Measurements from ENCODE around the gene EGFR.

Gene EGFR

DNA sequence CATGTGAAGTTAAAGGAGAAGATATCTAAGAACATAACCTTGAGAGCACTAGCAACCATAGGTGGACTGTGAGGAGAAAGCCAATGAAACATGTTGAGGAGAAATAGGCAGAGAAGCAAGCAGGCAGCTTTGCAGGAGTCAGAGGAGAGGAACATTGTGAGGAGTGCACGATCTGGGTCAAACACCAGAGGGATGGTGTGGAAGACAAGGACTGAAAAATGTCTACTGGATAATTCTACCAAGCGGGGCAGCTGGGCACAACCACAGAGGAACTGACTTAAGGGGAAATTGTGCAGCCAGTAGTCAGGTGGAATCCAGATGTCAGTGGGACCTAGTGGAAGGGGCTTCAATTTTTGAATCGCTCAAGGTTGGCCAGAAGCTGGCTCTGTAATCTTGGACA lies 234.4 kb downstream of the EGFR start:
- no peak overlapping the region for H2AFZ ChIP-seq (ENCODE audit: low read length)
- H3K4me1 ChIP-seq (ENCODE audit: insufficient read depth, low read length, poor library complexity, severe bottlenecking), result no peaks in the 10 kb centered on the region
- no peak overlapping the region for H3K4me2 ChIP-seq (ENCODE audit: low read depth, low read length, poor library complexity, severe bottlenecking)
- H3K9ac ChIP-seq (ENCODE audit: low read depth, low read length, poor library complexity, severe bottlenecking), result no peak overlapping the region
- no peaks in the 10 kb centered on the region for H3K36me3 ChIP-seq (ENCODE audit: insufficient read depth, low read length)
- H3K9me3 ChIP-seq (ENCODE audit: insufficient read depth, low read depth, low read length), result no peaks in the 10 kb centered on the region; the same call in 1 of the 2 replicates
- no peaks in the 10 kb centered on the region for H3F3A ChIP-seq (ENCODE audit: low read depth)
- H3K4me3 ChIP-seq (ENCODE audit: low read length, poor library complexity, severe bottlenecking), result no peak overlapping the region
- TF ChIP-seq, protein P1, sequence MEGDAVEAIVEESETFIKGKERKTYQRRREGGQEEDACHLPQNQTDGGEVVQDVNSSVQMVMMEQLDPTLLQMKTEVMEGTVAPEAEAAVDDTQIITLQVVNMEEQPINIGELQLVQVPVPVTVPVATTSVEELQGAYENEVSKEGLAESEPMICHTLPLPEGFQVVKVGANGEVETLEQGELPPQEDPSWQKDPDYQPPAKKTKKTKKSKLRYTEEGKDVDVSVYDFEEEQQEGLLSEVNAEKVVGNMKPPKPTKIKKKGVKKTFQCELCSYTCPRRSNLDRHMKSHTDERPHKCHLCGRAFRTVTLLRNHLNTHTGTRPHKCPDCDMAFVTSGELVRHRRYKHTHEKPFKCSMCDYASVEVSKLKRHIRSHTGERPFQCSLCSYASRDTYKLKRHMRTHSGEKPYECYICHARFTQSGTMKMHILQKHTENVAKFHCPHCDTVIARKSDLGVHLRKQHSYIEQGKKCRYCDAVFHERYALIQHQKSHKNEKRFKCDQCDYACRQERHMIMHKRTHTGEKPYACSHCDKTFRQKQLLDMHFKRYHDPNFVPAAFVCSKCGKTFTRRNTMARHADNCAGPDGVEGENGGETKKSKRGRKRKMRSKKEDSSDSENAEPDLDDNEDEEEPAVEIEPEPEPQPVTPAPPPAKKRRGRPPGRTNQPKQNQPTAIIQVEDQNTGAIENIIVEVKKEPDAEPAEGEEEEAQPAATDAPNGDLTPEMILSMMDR (conservative IDR thresholded peaks at IDR 0.05; ENCODE audit: low read length), result no peak
- no peak for TF ChIP-seq EZH2phosphoT487 (IDR thresholded peaks at IDR 0.05; ENCODE audit: borderline replicate concordance)
- H3K9me2 ChIP-seq (replicated peaks; ENCODE audit: low read depth, low read length), result no peaks in the 10 kb centered on the region
- no peaks in the 10 kb centered on the region for H3K27me3 ChIP-seq (ENCODE audit: insufficient read depth, low read length, poor library complexity, severe bottlenecking)
- no peaks in the 10 kb centered on the region for H4K20me1 ChIP-seq (ENCODE audit: insufficient read depth, low read length, poor library complexity, severe bottlenecking)
- no peaks in the 10 kb centered on the region for H3K79me2 ChIP-seq (ENCODE audit: insufficient read depth, low read length)

DNA sequence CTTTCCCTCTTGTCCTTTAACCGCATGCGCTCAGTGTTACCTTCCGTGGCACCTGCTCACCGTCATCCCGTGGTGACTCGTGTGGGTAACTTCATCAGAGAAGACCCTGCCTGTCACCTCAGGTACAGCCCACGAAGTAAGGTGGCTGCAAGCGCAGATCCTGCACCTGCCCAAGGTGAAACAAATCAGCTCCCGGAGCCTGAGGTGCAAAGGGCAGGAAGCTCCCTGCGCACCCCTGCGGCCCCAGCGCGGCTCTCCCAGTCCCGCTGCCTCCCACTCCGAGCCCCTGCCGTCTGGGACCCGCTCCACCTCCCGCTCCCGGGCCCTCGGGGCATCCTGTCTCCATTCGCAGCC lies 235.4 kb downstream of the EGFR start:
- no peak overlapping the region for H3K9ac ChIP-seq (ENCODE audit: low read depth, low read length, poor library complexity, severe bottlenecking)
- no peaks in the 10 kb centered on the region for H3K36me3 ChIP-seq (ENCODE audit: insufficient read depth, low read length)
- H3K9me2 ChIP-seq (replicated peaks; ENCODE audit: low read depth, low read length), result no peaks in the 10 kb centered on the region
- no peaks in the 10 kb centered on the region for H3K4me1 ChIP-seq (ENCODE audit: insufficient read depth, low read length, poor library complexity, severe bottlenecking)
- TF ChIP-seq EZH2phosphoT487 (IDR thresholded peaks at IDR 0.05; ENCODE audit: borderline replicate concordance), result no peak
- TF ChIP-seq, protein P1 (conservative IDR thresholded peaks at IDR 0.05; ENCODE audit: low read length), result no peak
- no peaks in the 10 kb centered on the region for H3K79me2 ChIP-seq (ENCODE audit: insufficient read depth, low read length)
- no peaks in the 10 kb centered on the region for H3K27me3 ChIP-seq (ENCODE audit: insufficient read depth, low read length, poor library complexity, severe bottlenecking)
- H3K4me2 ChIP-seq (ENCODE audit: low read depth, low read length, poor library complexity, severe bottlenecking), result no peak overlapping the region
- no peaks in the 10 kb centered on the region for H4K20me1 ChIP-seq (ENCODE audit: insufficient read depth, low read length, poor library complexity, severe bottlenecking)
- H3K9me3 ChIP-seq (ENCODE audit: insufficient read depth, low read depth, low read length), result no peaks in the 10 kb centered on the region; the same call in 1 of the 2 replicates
- no peaks in the 10 kb centered on the region for H3F3A ChIP-seq (ENCODE audit: low read depth)
- H3K4me3 ChIP-seq (ENCODE audit: low read length, poor library complexity, severe bottlenecking), result no peak overlapping the region
- no peak overlapping the region for H2AFZ ChIP-seq (ENCODE audit: low read length)

DNA sequence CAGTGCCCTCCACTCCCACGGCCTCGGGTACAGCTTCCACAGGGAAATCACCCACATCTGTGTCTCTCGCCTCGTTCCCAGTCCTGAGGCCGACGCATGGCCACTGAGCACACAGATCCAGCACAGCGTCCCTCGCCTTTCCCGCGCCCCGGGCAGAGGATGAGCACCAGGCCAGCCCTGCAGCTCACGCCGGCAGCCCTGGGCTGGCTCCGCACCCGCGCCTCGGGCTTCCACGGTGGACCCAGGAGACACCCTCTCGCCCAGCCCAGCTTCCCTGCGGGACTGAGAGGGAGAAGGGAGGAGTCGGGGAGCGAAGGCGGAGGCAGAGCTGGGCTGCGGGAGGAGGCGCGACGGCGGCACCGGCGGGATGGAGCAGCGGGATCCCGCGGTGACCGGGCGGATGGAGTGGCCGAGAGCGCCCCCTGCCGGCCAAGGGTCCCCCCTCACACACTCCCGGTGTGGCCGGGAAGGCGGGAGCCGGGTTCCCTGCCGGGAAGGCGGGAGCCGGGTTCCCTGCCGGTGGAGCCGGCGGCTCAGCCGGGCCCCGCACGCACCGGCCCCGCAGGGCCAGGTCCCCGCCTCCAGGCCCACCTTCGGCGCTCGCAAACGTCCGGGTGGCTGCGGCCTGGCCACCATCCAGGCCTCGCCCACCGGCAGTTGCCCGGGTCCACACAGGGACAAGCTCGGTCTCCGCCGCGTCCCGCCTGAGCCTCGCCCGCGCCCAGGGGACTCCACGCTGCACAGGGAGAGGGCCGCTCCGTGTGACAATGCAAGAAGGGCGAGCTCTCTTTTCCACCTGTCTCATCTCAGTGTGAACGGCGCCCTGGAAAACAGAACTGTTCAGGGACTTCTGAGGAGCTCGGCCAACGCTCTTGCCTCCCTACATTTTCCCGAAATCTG lies 236.0 kb downstream of the EGFR start:
- no peaks in the 10 kb centered on the region for H3K4me1 ChIP-seq (ENCODE audit: insufficient read depth, low read length, poor library complexity, severe bottlenecking)
- no peak overlapping the region for H3K4me3 ChIP-seq (ENCODE audit: low read length, poor library complexity, severe bottlenecking)
- no peaks in the 10 kb centered on the region for H3K9me2 ChIP-seq (replicated peaks; ENCODE audit: low read depth, low read length)
- no peak overlapping the region for H3K9ac ChIP-seq (ENCODE audit: low read depth, low read length, poor library complexity, severe bottlenecking)
- no peak overlapping the region for H2AFZ ChIP-seq (ENCODE audit: low read length)
- no peaks in the 10 kb centered on the region for H3K36me3 ChIP-seq (ENCODE audit: insufficient read depth, low read length)
- H4K20me1 ChIP-seq (ENCODE audit: insufficient read depth, low read length, poor library complexity, severe bottlenecking), result no peaks in the 10 kb centered on the region
- no peak for TF ChIP-seq EZH2phosphoT487 (IDR thresholded peaks at IDR 0.05; ENCODE audit: borderline replicate concordance)
- TF ChIP-seq, protein P1 (conservative IDR thresholded peaks at IDR 0.05; ENCODE audit: low read length), result no peak
- no peaks in the 10 kb centered on the region for H3K79me2 ChIP-seq (ENCODE audit: insufficient read depth, low read length)
- H3K4me2 ChIP-seq (ENCODE audit: low read depth, low read length, poor library complexity, severe bottlenecking), result no peak overlapping the region
- H3K9me3 ChIP-seq (ENCODE audit: insufficient read depth, low read depth, low read length), result no peaks in the 10 kb centered on the region; the same call in 1 of the 2 replicates
- no peaks in the 10 kb centered on the region for H3F3A ChIP-seq (ENCODE audit: low read depth)
- no peaks in the 10 kb centered on the region for H3K27me3 ChIP-seq (ENCODE audit: insufficient read depth, low read length, poor library complexity, severe bottlenecking)

Measured in Loucy (cell line).